ENCODE results near the gene RAPGEF5.

RAPGEF5 gene

DNA sequence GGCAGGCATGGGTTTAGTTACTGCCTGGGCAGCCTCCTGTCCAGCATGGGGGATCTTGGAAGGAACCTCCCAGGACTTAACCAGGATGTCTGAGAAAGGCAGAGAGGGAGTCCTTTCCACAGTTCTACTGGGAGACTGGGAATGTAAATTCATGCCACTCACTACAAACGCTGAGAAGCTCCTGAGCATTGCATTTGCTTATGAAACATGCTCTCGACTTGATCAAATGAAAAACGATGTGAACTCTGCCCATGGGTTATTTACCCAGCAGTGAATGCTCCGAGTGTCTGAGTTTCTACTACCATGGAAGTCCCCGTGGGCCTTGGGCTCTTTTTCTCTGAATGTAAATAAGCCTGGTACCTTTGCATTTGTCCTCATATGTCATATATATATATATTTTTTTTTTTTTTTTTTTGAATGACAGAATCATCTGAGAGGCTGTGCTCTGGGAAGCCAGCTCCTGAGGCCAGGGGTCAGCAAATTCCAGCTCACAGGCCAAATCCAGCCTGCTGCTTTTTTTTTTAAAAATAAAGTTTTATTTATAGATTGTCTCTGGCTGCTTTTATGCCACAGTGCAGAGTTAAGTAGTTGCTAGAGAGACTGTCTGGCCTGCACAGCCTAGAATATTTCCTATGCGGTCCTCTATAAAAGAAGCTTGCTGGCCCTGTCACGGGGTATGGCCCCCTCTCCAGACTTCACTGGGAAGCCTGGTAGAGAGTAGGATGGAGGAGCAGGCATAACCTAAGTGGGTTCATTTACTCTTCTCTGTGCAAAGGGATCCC is 21.4 kb upstream of the RAPGEF5 start:
- DNase-seq, result no peak

DNA sequence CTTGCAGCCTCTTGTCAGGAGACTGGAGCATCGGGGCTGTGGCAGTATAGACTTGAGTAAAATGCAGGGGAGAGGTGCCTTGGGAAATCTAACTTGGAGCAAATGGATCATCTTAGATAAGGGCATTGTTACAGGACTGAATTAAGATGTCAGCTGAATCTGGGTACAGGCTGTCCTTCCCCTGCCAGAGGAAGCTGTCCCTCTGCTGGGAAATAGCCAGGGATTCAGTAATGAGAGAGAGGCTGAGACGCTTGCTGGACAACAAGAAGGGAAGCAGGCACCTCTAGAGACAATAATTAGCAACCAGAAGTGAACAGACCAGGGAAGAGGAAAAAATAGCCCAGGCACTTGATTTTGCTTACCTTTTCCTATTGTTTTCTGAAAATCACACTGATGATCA is 20.7 kb upstream of the RAPGEF5 start:
- no peak for DNase-seq

DNA sequence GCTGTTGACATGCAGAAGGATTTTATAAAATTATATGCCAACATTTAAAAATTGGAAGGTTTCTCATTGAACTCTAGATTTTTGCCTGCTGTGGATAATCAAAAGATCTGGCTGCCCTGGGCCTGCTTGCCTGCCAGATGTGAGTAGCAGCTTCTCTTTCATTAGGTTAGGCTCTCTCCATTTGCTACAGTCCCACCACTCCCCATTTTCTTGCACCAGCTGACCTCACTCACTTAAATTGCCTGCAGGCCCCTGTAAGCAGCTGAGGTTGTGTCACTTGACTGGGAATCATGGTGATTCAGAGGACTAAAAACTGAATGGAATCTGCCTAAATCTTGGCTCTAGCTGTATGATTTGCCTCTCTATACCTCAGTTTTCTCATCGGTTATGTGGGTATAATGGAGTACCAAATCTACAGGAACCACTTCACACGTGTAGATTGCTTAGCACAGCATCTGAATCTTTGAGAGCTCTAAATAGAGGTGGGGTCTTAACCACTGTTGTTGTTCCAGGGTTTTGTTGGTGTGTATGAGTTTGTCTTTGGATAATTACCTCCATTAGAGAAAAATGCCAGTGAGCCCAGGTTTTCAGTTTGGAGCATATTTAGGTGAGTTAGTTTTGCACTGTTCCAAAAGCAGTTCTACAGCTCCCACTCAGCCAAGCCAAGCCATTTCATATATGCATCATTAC is 18.6 kb upstream of the RAPGEF5 start:
- no peak for DNase-seq

DNA sequence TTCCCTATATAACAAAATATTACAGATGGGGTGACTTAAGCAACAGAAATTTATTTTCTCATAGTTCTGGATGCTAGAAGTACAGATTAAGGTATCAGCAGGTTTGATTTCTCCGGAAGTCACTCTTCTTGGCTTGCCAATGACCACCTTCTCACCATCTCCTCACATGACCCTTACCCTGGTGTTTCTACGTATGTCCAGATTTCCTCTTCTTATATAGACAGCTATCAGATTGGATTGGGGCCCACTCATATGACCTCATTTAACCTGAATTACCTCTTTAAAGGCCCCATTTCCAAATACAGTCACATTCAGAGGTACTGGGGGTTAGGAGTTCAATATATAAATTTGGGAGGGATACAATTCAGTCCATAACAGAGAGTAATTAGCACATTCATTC is 17.0 kb upstream of the RAPGEF5 start:
- DNase-seq, result no peak

DNA sequence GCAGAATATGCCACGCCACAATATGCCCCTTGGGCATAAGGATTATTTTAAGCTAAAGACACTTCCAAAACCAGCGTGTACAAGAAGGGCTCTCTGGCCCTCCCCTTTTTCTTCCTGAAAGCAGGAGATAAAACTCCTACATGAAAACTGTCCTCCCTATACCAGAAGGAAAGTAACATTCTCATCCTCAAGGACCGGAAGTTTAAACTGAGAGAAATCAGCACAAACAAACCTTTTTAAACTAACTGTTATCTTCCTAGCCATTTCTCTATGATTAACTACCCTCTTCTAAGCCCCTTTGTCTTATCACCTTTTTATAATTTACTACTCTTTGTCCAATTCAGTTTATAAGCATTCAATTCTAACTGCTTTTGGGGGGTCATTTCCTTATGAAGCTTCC is 16.4 kb upstream of the RAPGEF5 start:
- DNase-seq, result no peak

DNA sequence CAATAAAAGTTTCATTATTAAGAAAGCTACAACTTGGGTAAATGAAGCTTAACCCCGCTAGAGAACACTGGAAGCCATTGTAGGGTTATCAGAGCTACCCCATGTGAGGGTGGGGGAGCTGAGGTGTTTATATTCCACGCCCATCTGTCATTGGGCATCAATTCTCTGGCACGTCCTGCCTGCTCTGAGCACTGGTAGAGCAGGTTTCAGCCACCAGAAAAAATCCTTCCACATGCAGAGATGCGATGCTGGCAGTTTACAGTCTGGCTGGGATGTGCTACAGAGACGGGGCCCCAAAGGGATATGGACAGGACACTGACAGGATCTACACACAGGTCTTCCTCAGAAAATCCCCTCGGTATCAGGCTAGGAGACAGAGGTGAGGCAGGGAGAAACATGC is 15.9 kb upstream of the RAPGEF5 start:
- no peak for DNase-seq

DNA sequence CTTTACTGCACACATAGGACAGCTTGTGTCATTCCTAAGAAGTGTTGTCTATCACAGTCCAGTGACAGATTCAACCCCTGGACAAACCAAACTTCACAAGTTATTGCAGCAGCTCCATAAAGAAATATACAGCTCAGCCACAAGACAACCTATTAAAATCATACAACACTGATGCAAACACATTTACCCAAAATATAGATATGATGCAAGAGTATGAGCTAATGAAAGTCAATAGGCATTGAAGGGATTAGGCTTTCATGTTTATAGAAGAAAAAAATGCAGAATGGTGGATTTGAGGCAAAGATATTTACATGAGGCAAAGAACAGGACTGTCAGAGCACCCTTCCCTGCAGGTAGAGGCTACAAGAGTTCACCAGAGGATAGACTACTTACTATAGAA is 14.9 kb upstream of the RAPGEF5 start:
- DNase-seq, result no peak

DNA sequence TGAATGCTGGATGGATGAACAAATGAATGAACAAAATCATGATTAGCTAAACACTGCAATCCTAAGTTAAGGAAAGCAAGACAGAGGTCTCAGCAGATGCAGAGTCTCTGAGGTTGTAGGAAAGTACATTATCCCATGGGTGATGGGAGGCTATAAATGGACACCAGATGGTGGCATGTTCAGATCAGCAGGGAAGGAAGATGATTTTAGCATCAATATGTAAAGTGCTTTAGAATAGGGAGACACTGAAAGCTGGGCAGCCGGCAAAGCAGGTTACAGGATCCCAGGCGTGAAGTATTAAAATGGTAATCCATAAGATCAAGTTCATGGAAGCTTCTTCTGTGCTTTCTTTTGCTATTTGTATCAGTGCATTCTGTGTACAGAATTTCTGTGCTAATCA is 7.9 kb upstream of the RAPGEF5 start:
- DNase-seq, result peak; percentile 91

DNA sequence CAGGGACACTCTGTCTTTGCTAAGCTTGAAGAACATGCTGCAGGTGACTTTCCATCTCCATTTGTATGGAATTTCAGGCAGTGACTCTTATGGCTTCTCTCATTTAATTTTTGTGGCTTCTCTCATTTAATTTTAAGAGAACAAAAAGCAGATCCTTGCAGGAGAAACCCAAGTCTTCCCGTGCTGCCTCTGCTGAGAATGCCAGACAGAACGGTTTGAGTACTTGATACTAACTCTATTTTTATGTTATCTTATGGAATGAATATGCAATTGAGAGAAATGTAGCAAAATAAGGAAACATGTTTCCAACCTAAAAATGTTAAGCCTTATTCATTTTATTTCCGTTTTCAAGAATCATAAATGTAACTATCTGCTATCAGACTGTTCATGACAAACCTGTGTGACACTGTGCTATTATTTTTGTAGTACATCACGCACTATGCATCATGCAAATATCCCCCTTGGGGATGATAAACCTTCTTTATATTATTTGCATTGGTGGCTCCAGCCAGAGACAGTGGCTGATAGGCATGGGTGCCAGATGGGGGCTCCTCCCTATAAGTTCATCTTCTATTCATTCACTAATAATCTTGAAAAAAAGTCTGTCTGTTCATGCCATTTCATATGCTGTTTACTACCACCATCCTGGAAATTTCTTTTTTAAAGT is 6.9 kb upstream of the RAPGEF5 start:
- peak; percentile 52 for DNase-seq

DNA sequence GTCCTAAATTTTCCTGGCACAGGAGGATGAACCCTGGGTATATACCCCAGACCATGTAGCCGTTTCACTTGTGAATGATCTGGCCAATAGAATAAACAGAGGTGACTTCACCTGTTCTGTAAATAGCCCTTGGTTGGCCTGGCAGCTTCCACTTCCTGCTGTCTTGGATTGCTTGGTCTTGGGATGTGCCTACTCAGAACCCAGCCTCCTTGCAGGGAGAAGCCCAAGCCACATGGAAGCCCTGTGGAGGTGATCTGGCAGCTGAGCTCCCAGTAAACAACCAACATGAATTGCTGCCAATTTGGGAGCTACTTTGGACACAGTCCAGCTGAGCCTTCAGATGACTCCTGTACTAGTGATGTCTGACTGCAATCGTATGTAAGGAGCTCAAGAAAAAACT is 4.8 kb upstream of the RAPGEF5 start:
- DNase-seq, result no peak

DNA sequence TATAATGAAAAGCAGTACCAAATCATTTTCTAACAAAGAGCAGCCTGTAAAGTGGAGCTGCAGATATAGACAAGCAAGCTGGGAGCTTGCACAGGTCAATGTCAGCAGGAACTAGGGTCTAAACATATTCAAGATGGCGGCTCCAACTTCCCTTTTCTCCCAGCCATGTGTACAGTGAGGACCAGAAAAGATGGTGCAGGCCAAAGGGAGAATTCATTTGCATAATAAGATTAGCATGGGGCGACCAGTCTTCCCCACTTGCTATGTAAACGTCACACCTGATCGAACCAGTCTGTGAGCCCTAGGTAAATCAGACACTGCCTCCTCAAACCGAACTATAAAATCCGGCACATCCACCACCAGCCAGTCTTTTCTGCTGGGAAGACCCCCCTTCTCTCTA is 4.4 kb upstream of the RAPGEF5 start:
- no peak for DNase-seq

DNA sequence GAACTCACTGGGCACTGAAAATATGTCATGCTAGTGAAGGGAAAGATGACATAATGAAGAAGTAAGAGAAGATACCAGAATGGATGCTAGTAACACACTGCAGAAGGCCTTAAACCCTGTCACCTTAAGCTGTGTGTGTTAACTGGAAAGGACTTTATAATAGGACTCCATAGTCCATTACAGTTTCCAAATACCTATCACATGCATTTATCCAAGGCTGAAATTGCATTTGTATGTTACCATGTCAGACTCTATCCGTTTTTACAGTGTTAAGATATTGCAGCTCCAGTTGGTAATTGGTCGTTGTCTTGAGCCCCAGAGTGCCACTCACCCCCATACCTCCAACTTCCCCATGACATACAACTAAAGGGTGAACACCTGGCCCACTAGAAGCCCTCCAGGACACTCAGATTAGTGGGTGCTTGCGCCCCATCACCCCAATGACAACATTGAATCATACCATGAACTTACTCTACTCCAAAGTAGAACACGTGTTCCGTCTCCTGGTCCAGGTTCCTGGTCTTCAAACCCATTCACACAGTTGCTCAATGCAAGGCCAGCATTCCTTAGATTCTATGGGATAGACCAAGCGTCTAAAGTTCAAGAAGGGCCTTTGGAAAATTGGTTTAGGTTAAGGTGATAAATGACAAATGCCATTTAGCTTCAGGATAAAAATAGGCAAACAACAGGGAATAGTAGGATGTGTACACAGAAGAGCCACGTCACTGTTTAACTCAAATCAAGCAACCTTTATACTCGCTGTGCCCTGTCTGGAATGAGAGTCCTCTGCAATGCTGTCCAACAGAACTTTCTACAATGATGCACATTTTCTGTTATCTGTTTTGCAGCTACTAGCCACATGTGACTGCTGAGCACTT is 2.1 kb upstream of the RAPGEF5 start:
- DNase-seq, result no peak

DNA sequence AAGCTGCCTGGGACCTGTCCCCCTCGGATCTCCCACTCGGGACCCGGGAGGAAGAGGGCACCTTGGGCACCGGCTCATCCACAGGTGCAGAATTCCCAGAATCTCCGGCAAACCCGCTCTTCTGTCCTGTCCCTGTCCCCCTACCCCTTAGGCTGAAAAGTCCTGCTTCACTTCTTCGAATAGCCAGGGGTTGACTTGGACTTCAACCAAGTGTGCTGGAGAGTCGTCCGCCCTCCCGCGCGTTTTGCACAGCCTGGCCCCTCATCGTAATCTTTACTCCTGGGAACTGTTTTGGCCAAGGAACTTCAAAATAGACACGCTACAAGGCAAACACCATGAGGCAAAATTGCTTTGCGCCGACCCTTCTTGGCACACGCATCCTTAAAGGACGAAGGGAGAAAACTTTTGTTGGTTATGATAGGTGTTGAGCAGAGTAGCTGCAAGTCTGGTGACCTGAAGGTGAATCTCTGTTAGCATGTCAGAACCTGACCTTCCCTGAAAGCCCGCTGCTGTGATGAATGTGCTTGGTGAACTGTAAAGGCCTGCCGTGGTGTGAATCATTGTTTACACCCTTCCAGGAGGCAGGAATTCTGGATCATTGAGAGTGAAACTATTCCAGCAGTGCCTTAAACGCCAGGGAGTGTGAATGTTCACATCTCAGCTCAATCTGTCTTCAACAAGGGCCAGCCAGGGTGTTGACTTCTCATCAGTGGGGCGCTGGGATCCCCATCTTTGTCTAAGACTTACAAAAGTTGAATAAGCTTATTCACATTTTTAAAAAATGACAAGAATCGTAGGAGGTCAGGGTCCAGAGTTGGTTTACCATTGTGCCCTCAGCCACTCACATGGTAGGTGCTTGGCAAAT is 589 bp upstream of the RAPGEF5 start:
- no peak for DNase-seq

DNA sequence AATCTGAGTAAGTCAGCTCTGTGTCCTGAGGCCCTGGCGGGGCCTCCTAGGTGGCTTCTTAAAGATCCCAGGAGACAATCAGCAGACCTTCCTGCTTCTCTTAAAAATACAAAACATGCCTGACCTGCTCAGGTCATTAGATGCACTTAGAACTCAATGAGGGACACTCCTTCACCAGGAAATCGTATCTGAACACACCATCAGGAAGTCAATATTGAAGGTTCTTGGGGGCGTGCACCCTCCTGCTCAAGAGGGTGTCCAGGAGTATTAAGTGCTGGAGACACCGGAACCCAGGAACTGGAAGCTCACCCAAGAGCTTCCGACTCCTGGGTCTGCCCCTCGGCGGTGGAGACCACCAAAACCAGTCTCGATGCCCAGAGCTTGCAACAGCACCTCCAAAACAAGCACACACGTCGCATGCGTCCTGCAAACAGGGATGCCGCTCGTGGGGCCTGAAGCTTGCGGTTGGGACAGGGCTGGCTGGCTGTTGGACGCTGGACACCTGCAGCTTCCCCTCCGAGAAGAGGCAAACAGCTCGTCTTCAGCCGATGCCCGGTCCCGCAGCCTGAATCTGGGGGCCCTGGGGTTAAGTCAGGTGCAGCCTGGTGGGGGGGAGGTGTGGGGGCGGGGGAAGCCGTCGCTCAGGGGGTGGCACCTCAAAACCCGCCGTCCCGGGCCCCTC is 803 bp downstream of the RAPGEF5 start:
- no peak for DNase-seq

DNA sequence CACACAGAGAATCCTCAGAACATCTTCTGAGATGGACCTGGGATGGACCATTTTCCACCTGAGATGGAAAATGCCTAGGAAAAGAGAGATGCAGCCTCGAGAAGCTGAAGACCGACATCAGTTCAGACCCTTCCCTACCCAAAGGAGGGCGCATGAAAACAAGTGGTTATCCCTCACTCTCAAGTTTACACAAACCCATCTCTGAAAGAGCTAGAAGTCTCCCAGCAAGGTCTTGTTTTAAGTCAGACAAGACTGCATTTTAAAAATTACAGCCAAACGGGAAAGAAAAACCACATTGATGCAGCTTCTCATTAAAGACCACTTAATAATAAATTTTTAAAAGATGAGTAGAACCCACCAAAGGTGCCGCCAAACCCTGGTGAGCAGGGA is 1.3 kb downstream of the RAPGEF5 start:
- no peak for DNase-seq

DNA sequence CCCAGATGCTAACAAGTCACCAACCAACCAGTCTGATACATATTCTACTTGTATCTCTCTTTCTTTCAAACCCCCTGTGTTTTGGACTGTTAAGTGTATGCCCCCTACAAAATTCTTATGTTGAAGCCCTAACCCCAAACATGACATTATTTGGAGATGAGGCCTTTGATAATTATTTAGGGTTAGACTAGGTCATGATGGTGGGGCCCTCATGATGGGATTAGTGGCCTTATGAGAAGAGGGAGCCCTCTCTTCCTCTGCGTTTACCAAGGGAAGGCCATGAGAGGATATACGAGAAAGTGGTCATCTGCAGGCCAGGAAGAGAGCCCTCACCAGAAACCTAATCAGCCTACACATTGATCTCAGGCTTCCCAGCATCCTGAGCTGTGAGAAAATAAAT is 2.5 kb downstream of the RAPGEF5 start:
- no peak for DNase-seq

DNA sequence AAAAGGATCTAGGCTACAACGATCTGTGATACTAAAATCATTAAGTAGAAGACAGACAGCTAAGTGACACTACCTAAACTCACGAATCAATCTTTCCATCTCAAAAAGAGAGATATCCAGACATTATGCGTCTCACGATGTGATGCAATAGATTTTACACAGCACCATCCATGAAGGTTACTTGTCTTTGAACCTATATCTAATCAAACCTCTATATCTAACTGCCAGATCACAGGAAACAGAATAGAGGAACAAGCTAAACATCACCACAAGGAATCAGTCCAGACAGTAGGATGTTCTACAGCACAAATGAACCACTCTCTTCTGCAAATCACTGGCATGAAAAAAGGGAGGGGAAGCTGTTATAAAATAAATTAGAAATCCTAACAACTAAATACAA is 4.1 kb downstream of the RAPGEF5 start:
- no peak for DNase-seq

DNA sequence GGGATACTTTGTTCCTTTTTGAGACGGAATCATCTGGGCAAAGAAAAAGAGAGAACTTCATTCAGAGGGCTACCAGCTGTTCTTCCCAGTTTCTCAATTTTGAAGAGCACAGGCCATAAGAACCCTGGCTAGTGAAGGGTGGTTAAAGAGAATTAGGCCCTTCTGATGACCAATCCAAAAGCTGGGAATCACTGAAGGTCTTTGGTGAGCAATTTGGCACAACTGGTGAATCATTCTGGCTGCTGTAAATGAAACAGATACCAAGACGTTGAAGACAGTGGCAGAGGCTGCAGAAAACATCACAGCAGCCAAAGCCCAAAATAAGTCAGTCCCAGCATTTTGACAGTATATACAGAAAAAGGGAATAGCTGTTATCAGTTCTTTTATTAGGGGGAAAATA is 5.1 kb downstream of the RAPGEF5 start:
- DNase-seq, result no peak

DNA sequence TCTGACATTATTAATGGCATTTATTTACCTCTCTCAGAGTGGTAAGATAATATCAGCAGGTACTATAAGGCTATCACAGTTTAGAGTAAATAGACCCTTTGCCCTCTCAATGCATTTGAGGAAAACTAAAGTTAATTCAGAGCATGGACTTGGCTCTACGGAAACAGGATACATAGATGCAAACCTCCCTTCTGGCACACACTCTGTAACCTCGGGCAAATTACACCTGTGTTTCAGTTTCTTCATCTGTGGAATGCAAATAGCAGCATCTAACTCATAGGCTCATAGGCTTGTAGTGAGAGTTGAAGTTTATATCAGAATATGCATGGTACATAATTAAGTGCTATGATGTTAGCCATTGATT is 5.6 kb downstream of the RAPGEF5 start:
- DNase-seq, result no peak

DNA sequence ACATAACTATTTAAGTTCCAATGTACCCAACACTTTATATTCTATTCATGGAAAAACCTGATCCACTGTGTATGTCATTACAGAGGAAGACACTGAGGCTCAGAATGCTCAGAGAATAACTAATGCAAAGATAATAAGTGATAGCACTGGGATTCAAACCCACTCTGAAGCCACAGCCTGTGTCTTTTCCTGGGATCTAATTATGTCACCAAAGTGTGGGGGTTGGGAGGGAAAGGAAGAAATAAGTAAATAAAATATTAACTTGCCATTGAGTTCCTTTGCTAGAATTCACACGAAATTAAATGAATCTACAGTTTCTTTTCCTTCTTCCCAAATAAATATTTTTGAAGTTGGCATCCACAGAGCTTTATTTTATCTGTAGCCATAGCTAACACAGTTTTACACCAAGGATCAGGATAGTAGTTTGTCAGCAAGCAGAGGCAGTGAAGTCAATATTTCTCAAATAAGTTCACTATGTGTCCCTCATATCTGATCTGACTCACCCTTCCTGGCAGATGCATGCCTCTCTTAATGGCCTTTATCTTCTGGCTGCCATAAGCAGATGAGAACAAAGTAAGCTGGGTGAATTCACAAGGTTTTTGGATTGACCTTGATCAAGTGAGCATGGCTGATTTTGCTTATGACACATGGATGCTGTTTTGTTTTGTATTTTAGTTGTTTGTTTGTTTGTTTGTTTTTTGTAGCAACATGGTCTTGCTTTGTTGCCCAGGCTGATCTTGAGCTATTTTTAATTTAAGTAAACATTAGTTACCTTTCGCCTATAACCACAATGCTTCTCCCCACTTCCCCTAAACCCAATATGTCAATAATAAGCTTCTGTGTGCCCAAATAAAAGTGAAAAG is 6.3 kb downstream of the RAPGEF5 start:
- DNase-seq, result no peak

DNA sequence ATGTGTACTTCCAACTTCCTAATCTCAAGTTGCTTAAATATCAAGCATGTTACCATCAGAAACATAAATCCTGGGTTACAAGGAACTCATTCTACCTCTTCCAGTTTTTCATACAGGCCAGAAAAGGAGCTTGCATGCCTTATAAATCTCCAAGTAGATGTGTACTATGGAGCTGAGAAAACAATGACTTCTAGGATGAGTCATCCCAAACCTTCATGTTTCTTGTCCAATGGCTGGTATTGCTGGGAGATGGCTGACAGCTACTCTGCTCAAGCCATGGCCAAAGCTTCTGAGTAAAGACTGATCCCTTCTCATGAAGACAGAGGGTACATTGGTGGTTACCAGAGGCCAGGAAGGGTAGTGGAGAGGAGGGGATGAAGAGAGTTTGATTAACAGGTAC is 8.6 kb downstream of the RAPGEF5 start:
- DNase-seq, result no peak

Measured in NCI-H524 treated with DMSO at 0.1 percent for 48 hours (cell line).